Astrocyte (in vitro differentiated cells and primary cell): ENCODE data around the gene EZH1. TPM values are rescaled to one million over a fixed set of nuclear protein-coding genes. Genes with fewer than 3 reads are reported as not detected.

ENCODE experiments used
- DNase-seq: peaks from one replicate; pipeline ENCODE4 v3.0.0-alpha.2; 2010; ENCODE audit warnings: low read depth
- FAIRE-seq: peaks from 2 replicates; lab custom pipeline; 2011; peaks lifted over from hg19 to GRCh38; lab: Jason Lieb, UNC
- H2AFZ ChIP-seq: 2 replicates; pipeline ENCODE4 v1.6.0; 2012; ENCODE audit warnings: low read depth, low read length, inconsistent platforms
- H3K27ac ChIP-seq: 2 replicates; pipeline ENCODE4 v1.5.1; 2011; ENCODE audit warnings: low read depth, low read length, inconsistent platforms
- H3K27me3 ChIP-seq: 2 replicates; pipeline ENCODE4 v1.6.0; 2011; ENCODE audit warnings: low read length, inconsistent platforms; ENCODE audit not compliant: insufficient read depth
- H3K36me3 ChIP-seq: 2 replicates; pipeline ENCODE4 v1.5.1; 2011; ENCODE audit warnings: low read length, inconsistent platforms; ENCODE audit not compliant: insufficient read depth
- H3K4me1 ChIP-seq: 2 replicates; pipeline ENCODE4 v1.5.1; 2011; ENCODE audit warnings: low read length, inconsistent platforms; ENCODE audit not compliant: insufficient read depth
- H3K4me2 ChIP-seq: 2 replicates; pipeline ENCODE4 v1.6.0; 2012; ENCODE audit warnings: low read length, inconsistent platforms
- H3K4me3 ChIP-seq: 2 replicates; pipeline ENCODE4 v1.5.1; 2011; ENCODE audit warnings: low read depth, mild to moderate bottlenecking, low read length, inconsistent platforms; ENCODE audit not compliant: insufficient read depth
- H3K79me2 ChIP-seq: 2 replicates; pipeline ENCODE4 v1.6.0; 2012; ENCODE audit warnings: mild to moderate bottlenecking, low read length, inconsistent platforms; ENCODE audit not compliant: insufficient read depth
- H3K9ac ChIP-seq: 2 replicates; pipeline ENCODE4 v1.6.0; 2012; ENCODE audit warnings: mild to moderate bottlenecking, low read length, inconsistent platforms
- H3K9me3 ChIP-seq: 2 replicates; pipeline ENCODE4 v1.5.1; 2012; ENCODE audit warnings: low read depth, mild to moderate bottlenecking, low read length, inconsistent platforms; ENCODE audit not compliant: insufficient read depth
- H4K20me1 ChIP-seq: 2 replicates; pipeline ENCODE4 v1.6.0; 2012; ENCODE audit warnings: low read length, inconsistent platforms; ENCODE audit not compliant: insufficient read depth
- H3K27ac Mint-ChIP-seq: one replicate; pipeline ENCODE4 v1.8.0; 2021; ENCODE audit warnings: mild to moderate bottlenecking, mixed read lengths; ENCODE audit not compliant: unreplicated experiment
- H3K27me3 Mint-ChIP-seq: one replicate; pipeline ENCODE4 v1.8.0; 2021; ENCODE audit warnings: low read depth, mixed read lengths; ENCODE audit not compliant: unreplicated experiment
- H3K36me3 Mint-ChIP-seq: one replicate; pipeline ENCODE4 v1.8.0; 2021; ENCODE audit warnings: low read depth, mixed read lengths; ENCODE audit not compliant: unreplicated experiment
- H3K4me1 Mint-ChIP-seq: one replicate; pipeline ENCODE4 v1.8.0; 2021; ENCODE audit warnings: low read depth, mixed read lengths; ENCODE audit not compliant: unreplicated experiment
- H3K4me3 Mint-ChIP-seq: one replicate; pipeline ENCODE4 v1.8.0; 2021; ENCODE audit warnings: mild to moderate bottlenecking, moderate library complexity, mixed read lengths; ENCODE audit not compliant: unreplicated experiment
- H3K9me3 Mint-ChIP-seq: one replicate; pipeline ENCODE4 v1.8.0; 2021; ENCODE audit warnings: mild to moderate bottlenecking, mixed read lengths; ENCODE audit not compliant: unreplicated experiment
- EZH2 ChIP-seq: IDR thresholded peaks from 2 replicates; pipeline ENCODE4 v1.6.1; 2012; ENCODE audit warnings: mild to moderate bottlenecking, low read length, inconsistent platforms; ENCODE audit not compliant: insufficient read depth
- total RNA-seq: library from RNA; stranded (reverse); gene quantifications from 2 replicates; pipeline ENCODE4 v1.2.1, GENCODE V29; 2021
- TF ChIP-seq, protein P1 (sequence below): IDR thresholded peaks from 2 replicates; pipeline ENCODE4 v1.5.1; 2011; ENCODE audit warnings: low read depth, mild to moderate bottlenecking, inconsistent platforms, low read length, moderate library complexity; ENCODE audit not compliant: insufficient read depth

EZH1 gene
- total RNA-seq, 1 donor from 2014 or later = 15.2 TPM

DNA sequence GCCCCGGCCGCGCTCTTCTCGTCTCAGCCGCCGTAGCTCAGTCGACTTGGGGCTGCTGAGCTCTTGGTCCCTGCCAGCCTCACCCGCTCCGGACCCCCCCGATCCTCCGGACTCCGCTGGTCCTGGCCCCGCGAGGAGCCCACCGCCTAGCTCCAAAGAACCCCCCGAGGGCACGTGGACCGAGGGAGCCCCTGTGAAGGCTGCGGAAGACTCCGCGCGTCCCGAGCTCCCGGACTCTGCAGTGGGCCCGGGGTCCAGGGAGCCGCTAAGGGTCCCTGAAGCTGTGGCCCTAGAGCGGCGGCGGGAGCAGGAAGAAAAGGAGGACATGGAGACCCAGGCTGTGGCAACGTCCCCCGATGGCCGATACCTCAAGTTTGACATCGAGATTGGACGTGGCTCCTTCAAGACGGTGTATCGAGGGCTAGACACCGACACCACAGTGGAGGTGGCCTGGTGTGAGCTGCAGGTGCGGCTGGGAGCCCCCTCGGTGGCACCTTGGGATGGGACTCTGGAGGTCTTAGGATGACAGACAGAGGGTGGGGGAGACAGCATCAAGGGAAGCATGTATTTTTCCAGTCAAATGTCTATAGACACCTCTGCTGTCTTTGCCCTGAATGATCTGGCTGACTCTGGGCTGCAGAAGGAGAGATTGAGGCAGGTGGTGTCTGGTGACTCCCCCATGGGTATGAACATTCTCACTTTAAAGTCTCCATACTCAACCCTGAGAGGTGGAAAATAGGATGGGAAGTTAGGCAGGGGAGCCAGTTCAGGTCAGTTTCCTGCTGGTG lies 36.2 kb upstream of the EZH1 start:
- Histone ChIP-seq H3K4me2 (peak overlapping the region; percentile 96), H3K9me3 (no peaks in the 10 kb centered on the region), H3K36me3 (peaks cover 10% of the 10 kb centered on the region), H2AFZ (no peak overlapping the region), H3K27me3 (no peaks in the 10 kb centered on the region), H3K79me2 (peaks cover 47% of the 10 kb centered on the region), H3K4me1 (peaks cover 45% of the 10 kb centered on the region), H3K9ac (peak overlapping the region; percentile 85), H3K4me3 (peak overlapping the region; percentile 85), H3K27ac (peak overlapping the region; percentile 36), H4K20me1 (peaks cover 37% of the 10 kb centered on the region)
- peak overlapping the region; percentile 92 for H3K4me3 Mint-ChIP-seq
- no peaks in the 10 kb centered on the region for H3K9me3 Mint-ChIP-seq
- H3K36me3 Mint-ChIP-seq = peaks cover 11% of the 10 kb centered on the region
- TF ChIP-seq, protein P1, sequence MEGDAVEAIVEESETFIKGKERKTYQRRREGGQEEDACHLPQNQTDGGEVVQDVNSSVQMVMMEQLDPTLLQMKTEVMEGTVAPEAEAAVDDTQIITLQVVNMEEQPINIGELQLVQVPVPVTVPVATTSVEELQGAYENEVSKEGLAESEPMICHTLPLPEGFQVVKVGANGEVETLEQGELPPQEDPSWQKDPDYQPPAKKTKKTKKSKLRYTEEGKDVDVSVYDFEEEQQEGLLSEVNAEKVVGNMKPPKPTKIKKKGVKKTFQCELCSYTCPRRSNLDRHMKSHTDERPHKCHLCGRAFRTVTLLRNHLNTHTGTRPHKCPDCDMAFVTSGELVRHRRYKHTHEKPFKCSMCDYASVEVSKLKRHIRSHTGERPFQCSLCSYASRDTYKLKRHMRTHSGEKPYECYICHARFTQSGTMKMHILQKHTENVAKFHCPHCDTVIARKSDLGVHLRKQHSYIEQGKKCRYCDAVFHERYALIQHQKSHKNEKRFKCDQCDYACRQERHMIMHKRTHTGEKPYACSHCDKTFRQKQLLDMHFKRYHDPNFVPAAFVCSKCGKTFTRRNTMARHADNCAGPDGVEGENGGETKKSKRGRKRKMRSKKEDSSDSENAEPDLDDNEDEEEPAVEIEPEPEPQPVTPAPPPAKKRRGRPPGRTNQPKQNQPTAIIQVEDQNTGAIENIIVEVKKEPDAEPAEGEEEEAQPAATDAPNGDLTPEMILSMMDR = no peak
- no peak for TF ChIP-seq EZH2
- DNase-seq = no peak
- peak overlapping the region; percentile 83 for H3K27ac Mint-ChIP-seq
- FAIRE-seq = no peak
- H3K27me3 Mint-ChIP-seq = no peaks in the 10 kb centered on the region
- H3K4me1 Mint-ChIP-seq = peaks cover 27% of the 10 kb centered on the region

DNA sequence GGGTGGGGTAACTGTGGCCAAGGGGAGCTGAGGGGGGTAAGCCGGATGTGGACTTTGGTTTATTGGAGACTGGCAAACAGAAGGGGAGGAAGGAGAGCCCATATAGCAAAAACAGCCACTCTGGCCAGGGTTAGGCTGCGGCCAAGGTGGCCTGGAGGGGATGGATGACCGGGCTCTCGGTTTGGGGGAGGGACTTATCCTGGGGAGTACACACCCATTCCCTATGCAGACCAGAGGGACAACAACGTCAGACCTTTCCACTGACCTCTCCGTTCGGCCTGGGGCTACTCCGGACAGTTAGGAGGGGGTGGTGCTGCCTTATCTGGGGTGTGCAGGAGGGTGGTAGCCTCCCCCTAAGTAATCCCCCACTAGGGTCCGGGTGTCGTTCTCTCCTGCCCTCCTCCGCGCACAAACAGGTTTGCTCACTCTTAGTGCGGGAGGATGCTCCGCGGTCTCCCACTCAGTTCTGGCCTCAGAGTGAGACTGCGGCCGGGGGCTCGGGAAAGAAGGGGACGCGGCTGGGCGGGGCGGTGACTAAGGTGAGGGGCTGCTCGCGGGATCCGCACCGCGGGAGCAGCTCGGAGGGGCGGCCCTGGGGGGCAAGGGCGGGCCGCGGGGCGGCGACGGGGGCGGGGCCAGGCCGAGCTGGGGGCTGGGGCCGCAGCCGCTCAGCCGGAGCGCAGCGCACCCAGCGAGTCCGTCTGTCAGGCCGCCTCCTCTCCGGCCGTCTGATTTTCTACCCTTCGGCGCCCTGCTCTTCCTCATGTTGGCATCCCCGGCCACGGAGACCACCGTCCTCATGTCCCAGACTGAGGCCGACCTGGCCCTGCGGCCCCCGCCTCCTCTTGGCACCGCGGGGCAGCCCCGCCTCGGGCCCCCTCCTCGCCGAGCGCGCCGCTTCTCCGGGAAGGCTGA lies 35.4 kb upstream of the EZH1 start, which contains the start of gene WNK4:
TSS of gene WNK4 (plus strand) at position 675 of the 915 bp plus-strand sequence. CDS start at position 764, 89 bp downstream.
- peaks cover 47% of the 10 kb centered on the region for H3K79me2 ChIP-seq
- H3K27me3 Mint-ChIP-seq = no peaks in the 10 kb centered on the region
- H3K4me1 ChIP-seq = peaks cover 53% of the 10 kb centered on the region
- peaks cover 30% of the 10 kb centered on the region for H4K20me1 ChIP-seq
- DNase-seq (peak; percentile 37), FAIRE-seq (no peak)
- H3K9me3 Mint-ChIP-seq = no peaks in the 10 kb centered on the region
- peak within 1 kb of the TSS; percentile 52 for H3K27ac ChIP-seq
- H3K9ac ChIP-seq = peak within 1 kb of the TSS; percentile 85
- H3K4me3 ChIP-seq = peak within 1 kb of the TSS; percentile 85
- peak within 1 kb of the TSS; percentile 92 for H3K4me3 Mint-ChIP-seq
- H3K9me3 ChIP-seq = no peaks in the 10 kb centered on the region
- peak within 1 kb of the TSS; percentile 83 for H3K27ac Mint-ChIP-seq
- peaks cover 8% of the 10 kb centered on the region for H3K36me3 Mint-ChIP-seq
- H3K4me1 Mint-ChIP-seq = peaks cover 35% of the 10 kb centered on the region
- H2AFZ ChIP-seq = peak within 1 kb of the TSS; percentile 50
- H3K36me3 ChIP-seq = peaks cover 7% of the 10 kb centered on the region
- peak; percentile 18 for TF ChIP-seq EZH2
- TF ChIP-seq, protein P1 = no peak
- H3K27me3 ChIP-seq = no peaks in the 10 kb centered on the region
- H3K4me2 ChIP-seq = peak within 1 kb of the TSS; percentile 96
